Measurements from ENCODE around the gene NEBL. TPM values are rescaled to one million over a fixed set of nuclear protein-coding genes. Genes with fewer than 3 reads are reported as not detected.

NEBL gene
- total RNA-seq, 1 donor from 2014 or later = 106 TPM

- Histone ChIP-seq H3K4me1 (no peaks in the 10 kb centered on the region), H3K4me3 (no peak overlapping the region), H3K27me3 (no peaks in the 10 kb centered on the region), H3K36me3 (no peaks in the 10 kb centered on the region), H3K27ac (no peak overlapping the region), H3K9me3 (peaks cover 8% of the 10 kb centered on the region)
- TF ChIP-seq CTCF (IDR thresholded peaks at IDR 0.05) = no peak
- DNase-seq (no peak), ATAC-seq (no peak)
- intact Hi-C loops (cut with DNase I) = no loop called here
These were observed 151.3 kb downstream of the NEBL start for GRCh38 chr10:20745556-20746375.

- Histone ChIP-seq H3K4me3 (no peak overlapping the region), H3K27ac (no peak overlapping the region), H3K4me1 (no peaks in the 10 kb centered on the region), H3K9me3 (no peaks in the 10 kb centered on the region), H3K36me3 (no peaks in the 10 kb centered on the region), H3K27me3 (no peaks in the 10 kb centered on the region)
- intact Hi-C loops (cut with DNase I) = no loop called here
- ATAC-seq (no peak), DNase-seq (no peak)
- no peak for TF ChIP-seq CTCF (IDR thresholded peaks at IDR 0.05)
These were observed 152.3 kb downstream of the NEBL start for GRCh38 chr10:20744821-20745220.

- Histone ChIP-seq H3K27me3 (no peaks in the 10 kb centered on the region), H3K9me3 (no peaks in the 10 kb centered on the region), H3K36me3 (no peaks in the 10 kb centered on the region), H3K27ac (no peak overlapping the region), H3K4me1 (no peaks in the 10 kb centered on the region), H3K4me3 (no peak overlapping the region)
- intact Hi-C loops (cut with DNase I) = no loop called here
- ATAC-seq = no peak
- TF ChIP-seq CTCF (IDR thresholded peaks at IDR 0.05) = no peak
- DNase-seq = no peak
These were observed 153.2 kb downstream of the NEBL start for GRCh38 chr10:20743942-20744341.

GRCh38 chr10:20742737-20743541 lies 154.2 kb downstream of the NEBL start:
- DNase-seq = no peak
- no peak for ATAC-seq
- Histone ChIP-seq H3K9me3 (no peaks in the 10 kb centered on the region), H3K36me3 (no peaks in the 10 kb centered on the region), H3K4me1 (no peaks in the 10 kb centered on the region), H3K27ac (no peak overlapping the region), H3K27me3 (no peaks in the 10 kb centered on the region), H3K4me3 (no peak overlapping the region)
- TF ChIP-seq CTCF (IDR thresholded peaks at IDR 0.05) = no peak
- intact Hi-C loops (cut with DNase I) = no loop called here

GRCh38 chr10:20740120-20740519 lies 157.0 kb downstream of the NEBL start:
- no peak for TF ChIP-seq CTCF (IDR thresholded peaks at IDR 0.05)
- DNase-seq (no peak), ATAC-seq (no peak)
- Histone ChIP-seq H3K27ac (no peak overlapping the region), H3K27me3 (no peaks in the 10 kb centered on the region), H3K36me3 (no peaks in the 10 kb centered on the region), H3K4me1 (no peaks in the 10 kb centered on the region), H3K9me3 (no peaks in the 10 kb centered on the region), H3K4me3 (no peak overlapping the region)
- intact Hi-C loops (cut with DNase I) = no loop called here

All from upper lobe of right lung (tissue), 1 donor.